GM12878 (cell line): Measurements from ENCODE around the gene TOX2. TPM values are rescaled to one million over a fixed set of nuclear protein-coding genes. Genes with fewer than 3 reads are reported as not detected.

ENCODE experiments used
- ATAC-seq: fragments of 200-7000 bp; cut with Tn5 transposase; 3 replicates; pipeline ENCODE4 v1.9.1; 2020; ENCODE audit warnings: mild to moderate bottlenecking, moderate library complexity
- BruUV-seq: library from RNA; stranded (reverse); fragments of 400-500 nt; replicated peaks from 2 replicates; lab custom pipeline; 2021; lab: Mats Ljungman, UMichigan
- CTCF ChIA-PET: fragments of 300-600 bp; sonication (Branson Sonifier 250); formaldehyde crosslinking; extraction: SDS; loops from one replicate; lab custom pipeline; 2021; ENCODE audit warnings: inconsistent platforms; lab: Yijun Ruan, JAX
- POLR2A ChIA-PET: fragments of 350-600 bp; formaldehyde crosslinking; extraction: SDS; loops from one replicate; lab custom pipeline; 2021; ENCODE audit warnings: inconsistent platforms; lab: Charles Lee
- RAD21 ChIA-PET: fragments of 300-600 bp; sonication (Branson Sonifier 250); formaldehyde crosslinking; loops from one replicate; lab custom pipeline; 2023; ENCODE audit warnings: antibody characterized with exemption; ENCODE audit not compliant: unreplicated experiment; lab: Charles Lee
- SMC1A ChIA-PET: fragments of 300-600 bp; sonication (Branson Sonifier 250); formaldehyde crosslinking; loops from one replicate; lab custom pipeline; 2023; ENCODE audit not compliant: unreplicated experiment, uncharacterized antibody; lab: Charles Lee
- DNase-seq: peaks from one replicate; pipeline ENCODE4 v3.0.0-alpha.2; 2011; ENCODE audit warnings: low read depth, low spot score
- FAIRE-seq: peaks from 3 replicates; lab custom pipeline; 2011; peaks lifted over from hg19 to GRCh38; lab: Jason Lieb, UNC
- H2AFZ ChIP-seq: 2 replicates; pipeline ENCODE4 v1.6.0; 2011; ENCODE audit warnings: low read depth, low read length, control low read depth; ENCODE audit not compliant: control insufficient read depth
- H3K27ac ChIP-seq: 2 replicates; pipeline ENCODE4 v1.5.1; 2011; ENCODE audit warnings: control low read depth; ENCODE audit not compliant: control insufficient read depth, insufficient read depth
- H3K27me3 ChIP-seq, 2 experiments: replicated peaks in 1 of 2; 2 replicates each; pipeline versions ENCODE4 v1.6.0 to v1.6.1; 2011; ENCODE audit warnings: low read length in 1 of 2; ENCODE audit not compliant: control insufficient read depth in 2 of 2, insufficient read depth in 2 of 2
- H3K36me3 ChIP-seq, 2 experiments: 2 replicates each; pipeline ENCODE4 v1.5.1; 2011; ENCODE audit warnings: low read length in 1 of 2; ENCODE audit not compliant: control insufficient read depth in 2 of 2, insufficient read depth in 2 of 2
- H3K4me1 ChIP-seq: 2 replicates; pipeline ENCODE4 v1.6.1; 2011; ENCODE audit warnings: mild to moderate bottlenecking, low read length, moderate library complexity, mixed read lengths; ENCODE audit not compliant: control insufficient read depth, insufficient read depth
- H3K4me2 ChIP-seq: 2 replicates; pipeline ENCODE4 v1.6.0; 2011; ENCODE audit warnings: control low read depth; ENCODE audit not compliant: control insufficient read depth, insufficient read depth
- H3K4me3 ChIP-seq: fragments of 200-600 bp; sonication (generic); 2 replicates; pipeline ENCODE4 v1.5.1; 2016
- H3K79me2 ChIP-seq: 2 replicates; pipeline ENCODE4 v1.6.0; 2011; ENCODE audit warnings: low read length; ENCODE audit not compliant: control insufficient read depth, insufficient read depth
- H3K9ac ChIP-seq: 2 replicates; pipeline ENCODE4 v1.8.0; 2011; ENCODE audit warnings: low read length, control low read depth, mixed read lengths; ENCODE audit not compliant: control insufficient read depth, insufficient read depth
- H3K9me3 ChIP-seq: replicated peaks from 3 replicates; pipeline ENCODE4 v1.5.1; 2011; ENCODE audit warnings: mild to moderate bottlenecking, low read length; ENCODE audit not compliant: control insufficient read depth, insufficient read depth
- H4K20me1 ChIP-seq: 2 replicates; pipeline ENCODE4 v1.6.0; 2011; ENCODE audit not compliant: control insufficient read depth, insufficient read depth
- BCL11A ChIP-seq: IDR thresholded peaks from 2 replicates; pipeline ENCODE4 v1.6.1; 2011; ENCODE audit warnings: low read depth, low read length
- CBX3 ChIP-seq: fragments of 200-600 bp; sonication (generic); IDR thresholded peaks from 2 replicates; pipeline ENCODE4 v1.6.1; 2016; ENCODE audit warnings: low read depth, borderline replicate concordance
- DPF2 ChIP-seq: fragments of 450-650 bp; IDR thresholded peaks from 2 replicates; pipeline ENCODE4 v1.6.1; 2017; ENCODE audit warnings: mild to moderate bottlenecking
- E2F4 ChIP-seq: IDR thresholded peaks from 2 replicates; pipeline ENCODE4 v1.6.1; 2012; ENCODE audit warnings: low read depth, low read length, improper control_type of control experiment
- IRF3 ChIP-seq: fragments of 450-650 bp; IDR thresholded peaks from 2 replicates; pipeline ENCODE4 v1.6.1; 2014; ENCODE audit warnings: mild to moderate bottlenecking
- IRF5 ChIP-seq: fragments of 450-650 bp; IDR thresholded peaks from 2 replicates; pipeline ENCODE4 v1.6.1; 2017; ENCODE audit warnings: borderline replicate concordance
- JUNB ChIP-seq: IDR thresholded peaks from 2 replicates; pipeline ENCODE4 v1.6.1; 2016; ENCODE audit warnings: antibody characterized with exemption, mild to moderate bottlenecking
- JUND ChIP-seq: IDR thresholded peaks from 2 replicates; pipeline ENCODE4 v1.6.1; 2012; ENCODE audit warnings: low read depth, mild to moderate bottlenecking, low read length, improper control_type of control experiment, moderate library complexity
- MTA2 ChIP-seq: fragments of 450-650 bp; IDR thresholded peaks from 2 replicates; pipeline ENCODE4 v1.6.1; 2016; ENCODE audit warnings: low read depth, mild to moderate bottlenecking, moderate library complexity
- MYB ChIP-seq: fragments of 150-350 bp; IDR thresholded peaks from 2 replicates; pipeline ENCODE4 v1.6.1; 2014; ENCODE audit warnings: mild to moderate bottlenecking, low read depth, low read length, borderline replicate concordance
- NFYA ChIP-seq: IDR thresholded peaks from 2 replicates; pipeline ENCODE4 v1.6.1; 2011; ENCODE audit warnings: low read depth, mild to moderate bottlenecking, low read length, improper control_type of control experiment, borderline replicate concordance
- NRF1 ChIP-seq: conservative IDR thresholded peaks from 2 replicates; pipeline ENCODE4 v1.6.1; 2011; ENCODE audit warnings: mild to moderate bottlenecking, low read depth, low read length, improper control_type of control experiment
- RCOR1 ChIP-seq: conservative IDR thresholded peaks from 2 replicates; pipeline ENCODE4 v1.6.1; 2012; ENCODE audit warnings: low read depth, low read length, improper control_type of control experiment
- SKIL ChIP-seq: fragments of 450-650 bp; IDR thresholded peaks from 2 replicates; pipeline ENCODE4 v1.6.1; 2017; ENCODE audit warnings: mild to moderate bottlenecking, low read depth, inconsistent platforms; ENCODE audit not compliant: poor library complexity, severe bottlenecking
- SP1 ChIP-seq: IDR thresholded peaks from one replicate; pipeline ENCODE4 v1.6.1; 2011; ENCODE audit warnings: low read depth, low read length
- SUPT20H ChIP-seq: IDR thresholded peaks from 2 replicates; pipeline ENCODE4 v1.6.1; 2011; ENCODE audit warnings: low read depth, mild to moderate bottlenecking, low read length, moderate library complexity, borderline replicate concordance; ENCODE audit not compliant: control insufficient read depth
- WRNIP1 ChIP-seq: IDR thresholded peaks from 2 replicates; pipeline ENCODE4 v1.6.1; 2011; ENCODE audit warnings: low read depth, low read length, improper control_type of control experiment, borderline replicate concordance
- YY1 ChIP-seq: IDR thresholded peaks from 2 replicates; pipeline ENCODE4 v1.6.1; 2011; ENCODE audit warnings: low read depth, mild to moderate bottlenecking, low read length
- ZNF24 ChIP-seq: fragments of 450-650 bp; IDR thresholded peaks from 2 replicates; pipeline ENCODE4 v1.6.1; 2017; ENCODE audit warnings: antibody characterized with exemption, mild to moderate bottlenecking
- ZNF384 ChIP-seq: IDR thresholded peaks from 2 replicates; pipeline ENCODE4 v1.6.1; 2012; ENCODE audit warnings: low read depth, mild to moderate bottlenecking, low read length, improper control_type of control experiment, borderline replicate concordance
- WGBS: methylation state at CpG from one replicate; pipeline ENCODE4 v1.1.6; 2016; ENCODE audit warnings: low lambda C conversion rate; ENCODE audit not compliant: insufficient replicate concordance, insufficient coverage; ENCODE audit errors: missing lambda C conversion rate; 5-methylcytosine and 5-hydroxymethylcytosine counted together
- in situ Hi-C: fragments of 300-500 bp; cut with MboI; formaldehyde crosslinking; loops from 9 replicates; pipeline ENCODE4 v1.14.3; 2018; ENCODE audit warnings: mixed read lengths
- intact Hi-C: fragments of 100-400 bp; cut with micrococcal nuclease; formaldehyde crosslinking; loops from one replicate; pipeline ENCODE4 v1.14.2; 2022; ENCODE audit not compliant: unreplicated experiment
- polyA plus RNA-seq, 11 experiments: library from polyadenylated mRNA; depleted of rRNA in 4 of 11; unstranded in 6 of 11; stranded (reverse) in 5 of 11; fragments of >200 nt; fragmentation: Nextera tagmentation in 4 of 11; fragmentation: Illumina TruSeq in 1 of 11; extraction: Ambion mirVana in 4 of 11; extraction: Trizol in 1 of 11; gene quantifications; 1 replicate in 1 of 11; 2 replicates in 10 of 11; pipeline versions ENCODE4 v1.2.1 to v1.2.3, GENCODE V29; 2011 to 2016; ENCODE audit warnings: inconsistent platforms in 2 of 11, missing spikeins in 2 of 11, low read depth in 1 of 11
- total RNA-seq, 4 experiments: library from RNA; depleted of rRNA in 3 of 4; stranded (reverse); fragments of >200 nt in 3 of 4; fragmentation: Illumina TruSeq in 1 of 4; extraction: Trizol in 1 of 4; gene quantifications; 2 replicates each; pipeline versions ENCODE4 v1.2.1 to v1.2.3, GENCODE V29; 2013 to 2021

The TOX2 gene
- total and polyA plus RNA-seq, 10 of the 15 experiments (the other 5 are each of a cell fraction or from before 2014, with no cell fraction given), result 2.6 to 40.5 (median 7.9) TPM

GRCh38 chr20:43939762-43940121 lies 25.1 kb downstream of the TOX2 start:
- WGBS, result 100% methylated on average over 1 of the region's 1 CpG
- no peak for FAIRE-seq
- no peak for ATAC-seq
- Histone ChIP-seq H3K79me2 (no peaks in the 10 kb centered on the region; the same call in 1 of the 2 replicates), H3K4me2 (no peak overlapping the region), H3K9me3 (no peaks in the 10 kb centered on the region), H3K27ac (no peak overlapping the region), H3K4me1 (peaks cover 22% of the 10 kb centered on the region), H4K20me1 (no peaks in the 10 kb centered on the region), H2AFZ (no peak overlapping the region), H3K36me3 (no peaks in the 10 kb centered on the region), H3K4me3 (no peak overlapping the region), H3K27me3 (no peaks in the 10 kb centered on the region), H3K9ac (no peak overlapping the region)
- in situ Hi-C loops (no loop called here), intact Hi-C loops (no loop called here)
- ChIA-PET POLR2A (interaction anchor here (1.0 to 1.5 kb wide), 3 partner anchors 9 to 111 kb away, joined by 3 to 6 read pairs (median 3); no protein-coding TSS in a partner anchor), CTCF (interaction anchor here (1.0 to 8.7 kb wide), 6 partner anchors 15 to 401 kb away, joined by 3 to 69 read pairs (median 4); no protein-coding TSS in a partner anchor), SMC1A (interaction anchor here (0.6 to 11.0 kb wide), 15 partner anchors 10 to 189 kb away, joined by 3 to 111 read pairs (median 4); no protein-coding TSS in a partner anchor), RAD21 (interaction anchor here (0.6 to 6.3 kb wide), 8 partner anchors 11 to 189 kb away, joined by 3 to 63 read pairs (median 18); no protein-coding TSS in a partner anchor)
- TF ChIP-seq IRF3 (no peak), IRF5 (no peak), YY1 (no peak), MYB (no peak), E2F4 (no peak), ZNF384 (no peak), NFYA (no peak), WRNIP1 (no peak), ZNF24 (no peak), JUND (no peak), NRF1 (no peak), SUPT20H (no peak), SP1 (no peak), DPF2 (no peak), MTA2 (no peak), JUNB (no peak), BCL11A (no peak), SKIL (no peak), RCOR1 (no peak), CBX3 (no peak)
- BruUV-seq, result no TSS peak
- no peak for DNase-seq
